ENCODE data around the gene SYVN1.
A peak's percentile ranks its signal among the peaks of the same experiment; 100 is the strongest.

Gene SYVN1

GRCh38 chr11:65085446-65085845, 48.9 kb downstream of the SYVN1 start:
- DNase-seq: no peak

GRCh38 chr11:65084598-65085375, 49.5 kb downstream of the SYVN1 start:
- no peak for DNase-seq

- DNase-seq: peak; percentile 92 to 95
Measured at GRCh38 chr11:65083834-65084597, 50.3 kb downstream of the SYVN1 start, which contains the start of the genes CDCA5 and ZFPL1. CDCA5 (minus strand) TSS chr11:65084040; CDS start chr11:65083978, 62 bp downstream. ZFPL1 (plus strand) TSS chr11:65084222; CDS start chr11:65084699, 477 bp downstream.

GRCh38 chr11:65083134-65083833, 51.0 kb downstream of the SYVN1 start:
- no peak for DNase-seq

GRCh38 chr11:65078786-65079342, 55.5 kb downstream of the SYVN1 start:
- no peak for DNase-seq

GRCh38 chr11:65078151-65078550, 56.2 kb downstream of the SYVN1 start:
- no peak for DNase-seq

- peak in 1 of 2 experiments; percentile 29 for DNase-seq
Measured at GRCh38 chr11:65077451-65077850, 56.9 kb downstream of the SYVN1 start.

Data from NCI-H1930 (cell line).